Esophagus (tissue), 2 donors: Measurements from ENCODE around the gene SUGCT. TPM values are rescaled to one million over a fixed set of nuclear protein-coding genes. Genes with fewer than 3 reads are reported as not detected.

ENCODE experiments used
- H3K27ac ChIP-seq, 2 donors: one replicate each; pipeline ENCODE4 v1.5.1; 2013; ENCODE audit warnings: low read depth in 2 of 2, mild to moderate bottlenecking in 2 of 2, inconsistent platforms in 1 of 2, low read length in 1 of 2, moderate library complexity in 1 of 2
- H3K27me3 ChIP-seq, 2 donors: one replicate each; pipeline ENCODE4 v1.6.1; 2013; ENCODE audit warnings: low read length in 2 of 2, control low read depth in 1 of 2, mild to moderate bottlenecking in 1 of 2; ENCODE audit not compliant: insufficient read depth in 2 of 2, control insufficient read depth in 1 of 2
- H3K36me3 ChIP-seq, 2 donors: one replicate each; pipeline ENCODE4 v1.6.1; 2013; ENCODE audit warnings: low read length in 1 of 2; ENCODE audit not compliant: control insufficient read depth in 2 of 2, insufficient read depth in 2 of 2
- H3K4me1 ChIP-seq, 2 donors: one replicate each; pipeline ENCODE4 v1.6.1; 2013; ENCODE audit warnings: low read length in 1 of 2; ENCODE audit not compliant: control insufficient read depth in 2 of 2, insufficient read depth in 2 of 2
- H3K4me3 ChIP-seq, 2 donors: one replicate each; pipeline ENCODE4 v1.5.1; 2013; ENCODE audit warnings: low read length in 2 of 2, mild to moderate bottlenecking in 2 of 2, low read depth in 1 of 2, moderate library complexity in 1 of 2
- H3K9me3 ChIP-seq, 2 donors: one replicate each; pipeline ENCODE4 v1.6.1; 2013; ENCODE audit warnings: mild to moderate bottlenecking in 2 of 2, low read depth in 1 of 2, low read length in 1 of 2, moderate library complexity in 1 of 2; ENCODE audit not compliant: control insufficient read depth in 2 of 2, insufficient read depth in 1 of 2
- WGBS, 2 donors: extraction: QIAGEN DNeasy Blood & Tissue Kit; methylation state at CpG; one replicate each; pipeline ENCODE4 v1.1.7; 2013; 5-methylcytosine and 5-hydroxymethylcytosine counted together
- polyA plus RNA-seq, 2 donors: library from polyadenylated mRNA; stranded (reverse); fragments of 200-250 nt; gene quantifications; one replicate each; pipeline ENCODE4 v1.2.3, GENCODE V29; 2013
- donor health status: healthy with polysubstance abuse.
- donor health status: Bipolar disorder and iron deficiency.

The SUGCT gene
- polyA plus RNA-seq, 2 donors, result 1.7 to 2.3 TPM

DNA sequence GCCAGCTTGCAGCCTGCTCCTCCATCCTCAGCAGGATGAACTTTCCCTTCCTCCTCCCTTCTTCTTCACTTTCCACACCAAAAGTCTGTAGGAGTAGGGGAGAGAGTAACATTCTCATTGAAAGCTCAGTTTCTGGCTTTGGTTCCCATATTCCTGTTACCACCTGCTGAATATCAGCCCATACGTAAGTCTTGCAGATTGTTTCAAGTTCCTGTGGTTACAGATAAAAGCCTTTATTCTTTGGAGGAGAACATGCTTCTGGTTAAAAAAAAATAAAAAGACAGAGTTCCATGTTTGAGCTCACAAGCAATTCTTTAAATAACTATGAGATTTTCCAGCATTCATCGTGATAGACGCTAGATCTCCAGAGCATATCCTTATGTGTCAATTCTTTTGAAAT lies 637.3 kb downstream of the SUGCT start:
- Histone ChIP-seq H3K27ac (no peak overlapping the region), H3K27me3 (peaks cover 0 to 2% of the 10 kb centered on the region in 2 donors), H3K4me3 (no peak overlapping the region), H3K4me1 (no peaks in the 10 kb centered on the region), H3K36me3 (no peaks in the 10 kb centered on the region), H3K9me3 (no peaks in the 10 kb centered on the region)
- 43 to 47% methylated on average over 3 of the region's 3 CpGs for WGBS, 2 donors

DNA sequence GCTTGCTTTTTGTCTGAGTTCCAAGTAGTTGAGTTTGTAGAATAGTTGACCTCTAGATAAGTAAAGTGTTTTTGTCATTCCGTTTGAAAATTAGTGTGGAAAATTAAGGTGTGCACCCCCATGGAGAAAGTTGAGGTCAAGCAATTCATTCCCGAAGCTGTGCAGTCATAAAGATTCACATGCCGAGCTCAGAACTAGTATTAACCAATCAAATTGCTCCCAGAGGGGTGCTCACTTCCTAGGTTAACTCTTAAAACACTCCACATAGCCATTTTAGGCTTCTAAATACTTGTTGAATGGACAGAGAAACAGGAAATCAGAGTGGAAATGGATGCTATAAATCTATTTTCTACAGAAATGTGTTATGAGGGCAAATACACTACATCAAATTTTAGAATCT lies 638.9 kb downstream of the SUGCT start:
- no peak overlapping the region for H3K4me3 ChIP-seq
- no peak overlapping the region for H3K27ac ChIP-seq
- no peaks in the 10 kb centered on the region for H3K4me1 ChIP-seq
- H3K9me3 ChIP-seq, result no peaks in the 10 kb centered on the region
- 67 to 71% methylated on average over 3 of the region's 3 CpGs for WGBS, 2 donors
- peaks cover 0 to 2% of the 10 kb centered on the region in 2 donors for H3K27me3 ChIP-seq
- no peaks in the 10 kb centered on the region for H3K36me3 ChIP-seq

DNA sequence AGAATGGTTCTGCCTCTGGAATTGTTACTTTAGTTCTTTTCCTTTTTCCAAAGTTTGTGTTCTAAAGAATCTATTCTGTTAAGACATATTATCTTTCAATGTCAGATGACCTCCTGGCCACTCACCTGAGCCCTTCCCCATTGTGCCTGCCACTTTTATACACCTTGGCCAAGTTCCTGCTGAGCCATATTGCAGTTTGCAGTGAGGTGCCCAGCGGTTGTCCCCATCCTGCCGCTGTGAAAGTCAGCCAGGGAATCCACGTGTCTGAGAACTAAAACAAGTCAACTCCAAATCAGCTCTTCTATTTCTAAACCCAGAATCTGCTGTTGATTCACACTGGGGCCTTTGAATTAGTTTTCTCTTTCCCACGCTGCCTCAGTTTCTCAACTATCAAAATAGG lies 641.1 kb downstream of the SUGCT start:
- H3K36me3 ChIP-seq, result no peaks in the 10 kb centered on the region
- no peak overlapping the region for H3K4me3 ChIP-seq
- no peaks in the 10 kb centered on the region for H3K27me3 ChIP-seq
- no peak overlapping the region for H3K27ac ChIP-seq
- no peaks in the 10 kb centered on the region for H3K4me1 ChIP-seq
- WGBS, 2 donors, result 89 to 91% methylated on average over 4 of the region's 4 CpGs
- no peaks in the 10 kb centered on the region for H3K9me3 ChIP-seq

DNA sequence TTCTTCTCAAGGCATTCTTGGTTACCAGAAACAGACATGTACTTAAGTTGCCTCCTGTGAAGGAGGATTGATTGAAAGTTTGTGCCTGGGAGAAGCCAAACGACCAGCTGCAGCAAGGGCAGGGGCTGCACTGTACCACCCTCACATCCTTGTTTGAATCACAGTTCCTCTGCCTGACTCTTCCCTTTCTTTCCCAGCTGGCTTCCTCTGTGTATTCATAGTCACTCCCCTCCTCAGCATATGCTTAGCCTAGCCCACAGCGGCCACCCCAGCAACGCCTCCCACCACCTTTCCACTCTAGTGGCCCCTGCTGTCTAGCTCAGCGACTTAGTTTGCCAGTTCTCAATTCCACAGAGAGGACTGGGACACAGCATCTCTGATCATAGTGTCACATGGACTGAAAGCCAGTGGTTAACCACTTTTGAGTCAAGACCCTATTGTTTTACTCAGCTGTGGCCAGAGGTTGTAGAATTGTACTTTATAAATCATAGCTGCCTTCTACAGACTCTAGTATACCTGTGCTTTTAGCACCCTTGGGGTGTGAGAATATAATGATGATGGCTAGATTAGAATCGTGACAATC lies 643.0 kb downstream of the SUGCT start:
- Histone ChIP-seq H3K4me1 (no peaks in the 10 kb centered on the region), H3K4me3 (no peak overlapping the region), H3K9me3 (no peaks in the 10 kb centered on the region), H3K27ac (no peak overlapping the region), H3K27me3 (no peaks in the 10 kb centered on the region), H3K36me3 (no peaks in the 10 kb centered on the region)
- 78 to 83% methylated on average over 5 of the region's 5 CpGs for WGBS, 2 donors

DNA sequence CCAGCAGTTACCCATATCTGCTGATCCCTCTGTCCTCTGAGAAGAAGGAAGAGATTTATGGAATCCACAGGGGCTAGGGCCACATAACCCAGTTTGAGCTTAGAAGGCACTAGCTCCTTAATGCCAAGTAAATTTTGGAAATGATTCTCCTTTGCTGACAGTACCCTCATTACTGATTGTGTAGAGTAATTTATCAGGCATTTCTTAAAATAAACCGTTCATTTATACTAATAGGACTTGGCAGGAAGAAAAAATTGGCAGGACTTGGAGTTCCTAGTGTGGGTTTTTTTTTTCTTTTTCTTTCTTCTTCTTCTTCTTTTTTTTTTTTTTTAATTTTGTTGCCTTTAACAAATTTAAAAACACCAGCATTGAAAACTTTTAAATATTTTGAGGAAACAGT lies 645.7 kb downstream of the SUGCT start:
- Histone ChIP-seq H3K27me3 (no peaks in the 10 kb centered on the region), H3K4me3 (no peak overlapping the region), H3K36me3 (no peaks in the 10 kb centered on the region), H3K4me1 (no peaks in the 10 kb centered on the region), H3K27ac (no peak overlapping the region), H3K9me3 (no peaks in the 10 kb centered on the region)
- 14 to 26% methylated on average over 1 of the region's 1 CpG for WGBS, 2 donors

DNA sequence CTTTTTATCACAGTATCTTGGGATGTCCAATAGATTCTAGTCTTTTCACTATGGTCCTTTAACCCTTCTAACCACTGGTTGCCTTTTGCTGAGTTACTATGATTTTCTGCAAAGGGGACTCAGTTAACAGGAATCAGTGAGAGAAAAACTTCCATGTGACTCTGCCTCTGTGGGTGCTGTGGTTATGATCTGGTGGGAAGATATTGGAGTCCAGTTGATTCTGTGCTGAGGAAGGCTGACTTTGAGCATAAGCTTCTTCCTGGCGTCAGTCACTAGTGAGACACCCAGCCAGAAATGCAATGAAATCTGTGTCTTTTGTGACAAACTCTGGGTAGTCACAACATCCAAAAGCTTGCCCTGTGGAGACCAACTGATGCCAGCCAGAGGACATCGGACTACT lies 648.0 kb downstream of the SUGCT start:
- Histone ChIP-seq H3K27me3 (no peaks in the 10 kb centered on the region), H3K9me3 (no peaks in the 10 kb centered on the region), H3K4me3 (no peak overlapping the region), H3K27ac (no peak overlapping the region), H3K36me3 (no peaks in the 10 kb centered on the region), H3K4me1 (no peaks in the 10 kb centered on the region)
- WGBS, 2 donors, result 89 to 92% methylated on average over 2 of the region's 2 CpGs

DNA sequence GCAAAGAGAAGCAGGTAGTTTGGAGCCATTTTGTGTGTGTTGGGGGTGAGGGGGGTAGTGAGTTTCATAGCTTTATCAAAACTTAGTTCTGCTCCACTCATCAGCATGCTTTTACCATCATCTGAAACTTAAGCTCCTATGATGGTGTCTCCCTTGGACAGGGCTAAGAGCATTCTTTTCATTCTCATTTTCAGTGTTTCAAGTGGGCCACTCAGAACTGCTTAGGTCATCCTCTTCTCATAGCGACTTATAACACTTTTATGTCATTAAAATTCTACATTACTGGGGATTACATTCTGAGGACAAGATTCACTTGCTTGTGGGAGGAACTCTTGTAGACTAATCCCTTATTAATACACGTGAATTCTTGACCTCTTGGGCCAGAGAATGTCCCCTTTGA lies 649.4 kb downstream of the SUGCT start:
- H3K9me3 ChIP-seq, result no peaks in the 10 kb centered on the region
- 55 to 60% methylated on average over 2 of the region's 2 CpGs for WGBS, 2 donors
- H3K27me3 ChIP-seq, result no peaks in the 10 kb centered on the region
- H3K4me3 ChIP-seq, result no peak overlapping the region
- no peak overlapping the region for H3K27ac ChIP-seq
- no peaks in the 10 kb centered on the region for H3K36me3 ChIP-seq
- no peaks in the 10 kb centered on the region for H3K4me1 ChIP-seq

DNA sequence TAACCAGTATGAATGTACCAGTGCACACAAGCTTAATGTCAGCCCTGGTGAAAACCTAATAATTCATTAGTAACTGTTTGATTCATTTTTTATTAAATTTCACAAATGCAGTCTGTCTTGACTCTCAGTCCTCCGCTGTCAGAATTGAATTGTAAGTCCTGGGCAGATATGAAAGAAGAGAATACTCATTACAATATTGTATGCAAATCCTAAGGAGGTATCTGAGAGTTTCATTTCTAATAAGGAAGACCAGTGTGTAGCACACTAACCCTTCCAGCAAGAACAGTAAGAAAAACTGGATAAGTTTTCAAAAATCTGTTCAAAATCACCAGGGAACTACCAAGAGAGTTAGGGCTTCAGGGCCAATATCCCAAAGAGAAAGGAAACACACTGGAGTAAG lies 652.1 kb downstream of the SUGCT start:
- Histone ChIP-seq H3K9me3 (no peaks in the 10 kb centered on the region), H3K4me3 (no peak overlapping the region), H3K27me3 (no peaks in the 10 kb centered on the region), H3K27ac (no peak overlapping the region), H3K4me1 (no peaks in the 10 kb centered on the region), H3K36me3 (no peaks in the 10 kb centered on the region)
- WGBS, 2 donors, result 94% methylated on average over 1 of the region's 1 CpG

DNA sequence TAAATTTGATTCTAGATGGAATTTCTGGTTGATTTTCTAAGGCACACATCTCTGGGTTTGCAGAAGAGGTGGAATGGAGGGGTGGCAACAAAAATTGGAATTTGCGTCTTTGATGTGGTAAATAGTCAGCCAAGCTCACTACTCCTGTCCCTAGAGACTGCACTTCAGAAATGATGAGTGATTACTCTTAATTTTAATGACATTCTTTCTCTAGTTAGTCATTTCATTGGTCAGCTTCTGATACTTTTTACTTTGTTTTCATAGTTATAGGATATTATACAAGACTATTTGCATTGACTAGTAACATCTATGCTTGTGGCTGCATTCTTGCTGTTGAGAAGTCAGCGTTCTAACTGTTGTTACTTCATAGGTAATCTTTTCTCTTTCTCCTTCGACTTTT lies 658.3 kb downstream of the SUGCT start:
- Histone ChIP-seq H3K4me3 (no peak overlapping the region), H3K36me3 (no peaks in the 10 kb centered on the region), H3K27me3 (no peaks in the 10 kb centered on the region), H3K27ac (no peak overlapping the region), H3K4me1 (no peaks in the 10 kb centered on the region), H3K9me3 (no peaks in the 10 kb centered on the region)
- 88 to 89% methylated on average over 3 of the region's 3 CpGs for WGBS, 2 donors

DNA sequence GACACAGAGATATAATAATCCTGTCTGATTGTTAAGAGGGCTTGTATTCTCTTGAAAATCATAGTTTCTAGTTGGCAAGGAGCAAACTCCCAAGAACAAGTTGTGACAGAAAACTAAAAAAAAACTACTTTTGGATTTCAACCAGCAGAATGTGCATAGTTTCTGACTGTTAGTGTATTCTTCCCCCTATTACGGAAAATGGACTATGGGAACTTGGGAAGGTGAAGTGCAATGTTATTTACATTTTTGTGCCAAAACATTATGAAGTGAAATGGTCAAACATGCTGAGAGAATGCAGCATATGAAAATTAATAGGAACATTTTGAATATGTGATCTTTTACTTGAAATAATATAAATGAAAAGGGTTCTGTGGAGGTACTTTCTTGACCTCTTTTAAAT lies 660.8 kb downstream of the SUGCT start:
- H3K36me3 ChIP-seq, result peaks cover 0 to 3% of the 10 kb centered on the region in 2 donors
- no peak overlapping the region for H3K4me3 ChIP-seq
- H3K27ac ChIP-seq, result no peak overlapping the region
- H3K9me3 ChIP-seq, result no peaks in the 10 kb centered on the region
- no peaks in the 10 kb centered on the region for H3K4me1 ChIP-seq
- 36 to 59% methylated on average over 1 of the region's 1 CpG for WGBS, 2 donors
- H3K27me3 ChIP-seq, result no peaks in the 10 kb centered on the region
